GM12873 (cell line): ENCODE measurements around the gene MAPKAP1.

Experiments
- CTCF ChIP-seq: IDR thresholded peaks from 2 replicates; pipeline ENCODE4 v1.5.1; 2012; ENCODE audit warnings: low read depth, mild to moderate bottlenecking, moderate library complexity, low read length, control low read depth; ENCODE audit not compliant: insufficient read depth; ENCODE audit errors: missing control alignments

Gene MAPKAP1

GRCh38 chr9:125510980-125511379 is 196.0 kb downstream of the MAPKAP1 start:
- TF ChIP-seq CTCF, result no peak

GRCh38 chr9:125509476-125509875 is 197.5 kb downstream of the MAPKAP1 start:
- no peak for TF ChIP-seq CTCF

- no peak for TF ChIP-seq CTCF
Observed at GRCh38 chr9:125508249-125508648, 198.8 kb downstream of the MAPKAP1 start.

GRCh38 chr9:125507226-125507625 is 199.8 kb downstream of the MAPKAP1 start:
- no peak for TF ChIP-seq CTCF

- TF ChIP-seq CTCF, result no peak
Observed at GRCh38 chr9:125505988-125506438, 201.0 kb downstream of the MAPKAP1 start.

GRCh38 chr9:125504616-125505015 is 202.4 kb downstream of the MAPKAP1 start:
- TF ChIP-seq CTCF, result no peak

GRCh38 chr9:125497906-125498305 is 209.1 kb downstream of the MAPKAP1 start:
- no peak for TF ChIP-seq CTCF
